ENCODE data around the gene TMEM106C. TPM values are rescaled to one million over a fixed set of nuclear protein-coding genes. Genes with fewer than 3 reads are reported as not detected.

Gene TMEM106C
- total RNA-seq, 4 donors from 2014 or later, result 52.9 to 112 (median 79.1) TPM

DNA sequence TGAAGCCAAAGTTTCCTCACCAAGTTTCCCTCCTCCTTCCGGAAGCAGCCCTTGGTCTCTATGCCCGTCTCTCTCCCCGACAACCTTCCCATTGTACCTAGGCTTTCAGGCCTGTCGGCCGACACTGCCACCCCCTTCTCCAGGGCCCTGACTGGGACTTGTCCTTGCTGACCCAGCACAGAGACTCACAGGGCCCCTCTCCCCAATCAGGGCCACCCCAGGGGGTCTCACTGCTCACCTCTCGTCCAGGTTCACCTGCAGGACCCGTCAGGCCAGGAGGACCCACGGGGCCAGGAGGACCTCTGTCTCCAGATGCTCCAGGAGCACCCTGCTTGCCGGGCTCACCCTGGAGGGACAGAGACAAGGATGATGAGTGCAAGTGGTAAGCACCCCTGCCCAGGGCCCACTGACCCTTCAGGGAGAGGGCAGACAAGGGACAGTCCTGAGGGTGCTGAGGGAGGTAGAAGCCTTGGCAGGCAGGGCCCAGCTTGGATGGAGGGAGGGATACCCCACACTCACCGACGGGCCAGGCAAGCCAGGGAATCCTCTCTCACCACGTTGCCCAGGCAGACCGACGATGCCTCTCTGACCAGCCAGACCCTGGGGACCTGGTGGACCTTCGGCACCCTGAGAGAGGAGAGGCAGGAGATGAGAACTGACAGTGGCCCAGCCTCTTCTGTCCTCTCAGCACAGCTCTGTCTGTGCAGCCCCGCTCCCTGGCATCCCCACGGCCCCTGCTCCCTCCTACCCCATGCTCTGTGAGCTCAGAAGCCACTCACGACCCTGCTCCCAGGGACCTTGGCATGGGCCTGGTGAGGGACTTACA lies 14.6 kb downstream of the TMEM106C start:
- 83 to 89% methylated on average over 12 to 18 of the region's 18 CpGs for WGBS, 2 donors
- intact Hi-C loops (cut with DNase I), result no loop called here
- no peak for DNase-seq
- Histone ChIP-seq H3K27me3 (no peaks in the 10 kb centered on the region), H3K9me3 (no peaks in the 10 kb centered on the region), H3K4me3 (replicated peaks in 1 of 3) (no peak overlapping the region), H3K27ac (no peak overlapping the region), H3K4me1 (peaks cover 0 to 4% of the 10 kb centered on the region in 2 donors), H3K36me3 (no peaks in the 10 kb centered on the region)
- TF ChIP-seq POLR2A (IDR thresholded peaks at IDR 0.05), result no peak
- TF ChIP-seq, protein P1, sequence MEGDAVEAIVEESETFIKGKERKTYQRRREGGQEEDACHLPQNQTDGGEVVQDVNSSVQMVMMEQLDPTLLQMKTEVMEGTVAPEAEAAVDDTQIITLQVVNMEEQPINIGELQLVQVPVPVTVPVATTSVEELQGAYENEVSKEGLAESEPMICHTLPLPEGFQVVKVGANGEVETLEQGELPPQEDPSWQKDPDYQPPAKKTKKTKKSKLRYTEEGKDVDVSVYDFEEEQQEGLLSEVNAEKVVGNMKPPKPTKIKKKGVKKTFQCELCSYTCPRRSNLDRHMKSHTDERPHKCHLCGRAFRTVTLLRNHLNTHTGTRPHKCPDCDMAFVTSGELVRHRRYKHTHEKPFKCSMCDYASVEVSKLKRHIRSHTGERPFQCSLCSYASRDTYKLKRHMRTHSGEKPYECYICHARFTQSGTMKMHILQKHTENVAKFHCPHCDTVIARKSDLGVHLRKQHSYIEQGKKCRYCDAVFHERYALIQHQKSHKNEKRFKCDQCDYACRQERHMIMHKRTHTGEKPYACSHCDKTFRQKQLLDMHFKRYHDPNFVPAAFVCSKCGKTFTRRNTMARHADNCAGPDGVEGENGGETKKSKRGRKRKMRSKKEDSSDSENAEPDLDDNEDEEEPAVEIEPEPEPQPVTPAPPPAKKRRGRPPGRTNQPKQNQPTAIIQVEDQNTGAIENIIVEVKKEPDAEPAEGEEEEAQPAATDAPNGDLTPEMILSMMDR (IDR thresholded peaks at IDR 0.05), result no peak

DNA sequence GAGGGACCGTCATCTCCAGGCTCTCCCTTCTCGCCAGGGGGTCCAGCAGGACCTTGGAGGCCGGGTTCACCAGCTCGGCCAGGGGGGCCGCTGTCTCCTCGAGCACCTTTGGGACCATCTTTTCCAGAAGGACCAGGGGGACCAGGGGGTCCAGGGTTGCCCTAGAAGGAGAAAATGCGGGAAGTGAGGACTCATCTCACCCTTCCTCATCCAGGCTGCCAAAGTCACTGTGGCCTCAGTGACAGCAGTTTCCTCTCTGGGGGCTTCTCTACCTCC lies 15.1 kb downstream of the TMEM106C start:
- Histone ChIP-seq H3K4me3 (replicated peaks in 1 of 3) (no peak overlapping the region), H3K4me1 (peaks cover 0 to 4% of the 10 kb centered on the region in 2 donors), H3K9me3 (no peaks in the 10 kb centered on the region), H3K27me3 (no peaks in the 10 kb centered on the region), H3K27ac (no peak overlapping the region), H3K36me3 (no peaks in the 10 kb centered on the region)
- intact Hi-C loops (cut with DNase I), result no loop called here
- DNase-seq, result no peak
- TF ChIP-seq, protein P1 (IDR thresholded peaks at IDR 0.05), result no peak
- no peak for TF ChIP-seq POLR2A (IDR thresholded peaks at IDR 0.05)
- WGBS, 2 donors, result 83 to 84% methylated on average over 7 of the region's 7 CpGs

DNA sequence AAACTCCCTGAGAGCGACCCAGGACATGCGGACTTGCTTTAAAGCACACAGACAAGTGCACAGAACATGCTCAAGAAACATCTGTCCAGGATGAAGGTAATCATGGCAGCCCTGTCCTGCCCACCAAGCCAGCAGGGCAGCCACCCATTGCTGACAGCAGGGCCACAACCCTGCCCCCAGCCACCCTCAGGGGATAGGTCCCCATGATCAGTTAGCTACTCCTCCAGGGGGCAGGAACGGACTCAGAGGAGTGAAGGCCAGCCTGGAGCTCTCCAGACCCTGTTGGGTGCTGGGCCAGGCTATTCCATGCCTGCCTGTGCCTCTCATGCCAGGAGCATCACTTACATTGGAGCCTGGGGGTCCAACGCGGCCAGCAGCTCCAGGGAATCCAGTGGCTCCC lies 15.8 kb downstream of the TMEM106C start:
- no peaks in the 10 kb centered on the region for H3K27me3 ChIP-seq
- no peak overlapping the region for H3K4me3 ChIP-seq (replicated peaks in 1 of 3)
- no peak overlapping the region for H3K27ac ChIP-seq
- WGBS, 2 donors, result 82 to 97% methylated on average over 2 to 5 of the region's 5 CpGs
- intact Hi-C loops (cut with DNase I), result no loop called here
- H3K36me3 ChIP-seq, result no peaks in the 10 kb centered on the region
- H3K9me3 ChIP-seq, result no peaks in the 10 kb centered on the region
- H3K4me1 ChIP-seq, result peaks cover 0 to 4% of the 10 kb centered on the region in 2 donors
- DNase-seq, result no peak
- TF ChIP-seq, protein P1 (IDR thresholded peaks at IDR 0.05), result no peak
- no peak for TF ChIP-seq POLR2A (IDR thresholded peaks at IDR 0.05)

DNA sequence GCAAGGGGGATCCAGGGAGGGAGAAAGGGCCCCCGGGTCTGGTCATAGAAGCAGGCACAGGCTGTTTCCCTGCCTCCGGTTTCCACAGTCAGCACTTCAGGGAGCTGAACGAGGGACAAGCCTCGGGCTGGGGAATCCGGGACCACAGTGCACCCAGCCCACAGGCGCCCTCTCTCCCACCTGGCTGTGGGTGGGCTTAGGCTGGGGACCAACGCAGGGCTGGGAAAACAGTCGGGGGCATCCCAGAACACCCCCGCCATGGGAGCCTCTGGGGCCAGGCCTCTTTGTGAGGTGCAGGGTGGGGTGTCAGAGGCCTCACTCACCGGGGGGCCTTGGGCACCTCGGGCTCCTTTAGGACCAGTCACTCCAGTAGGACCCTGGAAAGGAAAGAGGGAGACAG lies 16.3 kb downstream of the TMEM106C start:
- H3K36me3 ChIP-seq, result no peaks in the 10 kb centered on the region
- intact Hi-C loops (cut with DNase I), result no loop called here
- H3K4me3 ChIP-seq (replicated peaks in 1 of 3), result no peak overlapping the region
- 77 to 89% methylated on average over 5 to 9 of the region's 11 CpGs for WGBS, 2 donors
- TF ChIP-seq POLR2A (IDR thresholded peaks at IDR 0.05), result no peak
- TF ChIP-seq, protein P1 (IDR thresholded peaks at IDR 0.05), result no peak
- no peak overlapping the region for H3K27ac ChIP-seq
- DNase-seq, result no peak
- H3K4me1 ChIP-seq, result peaks cover 0 to 4% of the 10 kb centered on the region in 2 donors
- no peaks in the 10 kb centered on the region for H3K27me3 ChIP-seq
- H3K9me3 ChIP-seq, result no peaks in the 10 kb centered on the region

DNA sequence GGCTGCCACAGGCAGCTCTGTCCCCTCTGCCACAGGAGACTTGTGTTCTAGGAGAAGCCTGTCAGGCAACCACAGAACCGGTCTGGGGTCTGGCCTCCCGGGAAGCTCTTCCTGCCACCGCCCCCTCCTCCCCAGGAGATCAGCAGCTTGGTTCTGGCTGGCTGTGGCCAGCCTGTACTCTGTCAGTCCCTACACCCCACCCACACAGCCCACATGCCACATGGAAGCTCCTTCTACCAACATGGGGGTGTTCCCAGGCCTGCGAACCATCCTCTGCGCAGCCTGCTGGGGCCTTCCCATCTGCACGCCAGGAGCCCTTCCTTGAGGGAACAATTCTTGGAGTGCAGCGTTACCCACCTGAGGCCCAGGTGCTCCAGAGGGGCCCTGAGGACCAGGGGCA lies 16.8 kb downstream of the TMEM106C start:
- 91 to 92% methylated on average over 6 to 7 of the region's 7 CpGs for WGBS, 2 donors
- peaks cover 0 to 4% of the 10 kb centered on the region in 2 donors for H3K4me1 ChIP-seq
- H3K4me3 ChIP-seq (replicated peaks in 1 of 3), result no peak overlapping the region
- intact Hi-C loops (cut with DNase I), result no loop called here
- H3K9me3 ChIP-seq, result no peaks in the 10 kb centered on the region
- H3K36me3 ChIP-seq, result no peaks in the 10 kb centered on the region
- TF ChIP-seq POLR2A (IDR thresholded peaks at IDR 0.05), result no peak
- TF ChIP-seq, protein P1 (IDR thresholded peaks at IDR 0.05), result no peak
- no peak overlapping the region for H3K27ac ChIP-seq
- H3K27me3 ChIP-seq, result no peaks in the 10 kb centered on the region
- no peak for DNase-seq

All from thyroid gland (tissue), 4 donors.